ENCODE data around the gene HSPB7.

The HSPB7 gene

DNA sequence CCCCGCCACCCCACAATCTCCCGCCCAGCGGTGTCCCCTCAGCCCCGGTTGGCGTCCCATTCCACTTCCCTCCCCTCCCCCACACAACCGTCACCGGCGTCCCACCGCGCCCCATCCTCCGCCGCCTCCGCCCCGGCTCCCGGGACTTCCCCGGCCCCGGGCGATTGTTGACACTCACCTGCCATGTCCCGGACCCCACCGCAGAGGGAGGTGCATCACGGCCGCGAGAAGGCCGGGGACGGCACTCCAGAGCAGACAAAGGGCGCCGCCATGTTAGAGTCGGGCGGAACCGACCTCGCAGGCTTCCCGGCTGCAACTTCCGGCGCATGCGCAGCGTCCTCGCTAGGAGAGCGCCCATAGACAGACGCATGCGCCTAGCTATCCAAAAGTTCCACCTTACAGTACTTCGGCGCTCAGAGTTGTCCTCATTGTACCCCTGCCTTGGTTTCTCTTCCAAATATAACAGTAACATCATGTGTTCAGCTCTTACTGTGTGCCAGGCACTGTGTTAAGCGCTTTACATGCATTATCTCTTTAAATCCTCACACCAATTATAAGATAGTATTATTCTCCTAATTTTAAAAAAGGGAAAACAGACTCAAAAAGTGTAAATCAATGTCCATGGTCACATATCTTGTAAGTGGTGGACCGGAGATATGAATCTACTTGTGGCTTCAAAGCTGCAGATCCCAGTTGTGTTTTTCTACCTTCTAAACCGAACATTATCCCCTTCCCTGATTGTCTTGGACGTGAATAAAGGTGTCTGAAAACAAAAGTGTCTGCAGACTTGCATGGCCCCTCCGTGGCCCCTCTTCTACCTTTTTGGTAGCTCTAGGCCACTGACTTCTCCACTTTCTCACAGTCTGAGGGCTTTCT lies 41.8 kb downstream of the HSPB7 start, which contains the start of gene ZBTB17:
ZBTB17 (minus strand) TSS at position 297 of the 876 bp plus-strand sequence. CDS start 27,606 bp downstream, outside the sequence.
- TF ChIP-seq, protein P1, sequence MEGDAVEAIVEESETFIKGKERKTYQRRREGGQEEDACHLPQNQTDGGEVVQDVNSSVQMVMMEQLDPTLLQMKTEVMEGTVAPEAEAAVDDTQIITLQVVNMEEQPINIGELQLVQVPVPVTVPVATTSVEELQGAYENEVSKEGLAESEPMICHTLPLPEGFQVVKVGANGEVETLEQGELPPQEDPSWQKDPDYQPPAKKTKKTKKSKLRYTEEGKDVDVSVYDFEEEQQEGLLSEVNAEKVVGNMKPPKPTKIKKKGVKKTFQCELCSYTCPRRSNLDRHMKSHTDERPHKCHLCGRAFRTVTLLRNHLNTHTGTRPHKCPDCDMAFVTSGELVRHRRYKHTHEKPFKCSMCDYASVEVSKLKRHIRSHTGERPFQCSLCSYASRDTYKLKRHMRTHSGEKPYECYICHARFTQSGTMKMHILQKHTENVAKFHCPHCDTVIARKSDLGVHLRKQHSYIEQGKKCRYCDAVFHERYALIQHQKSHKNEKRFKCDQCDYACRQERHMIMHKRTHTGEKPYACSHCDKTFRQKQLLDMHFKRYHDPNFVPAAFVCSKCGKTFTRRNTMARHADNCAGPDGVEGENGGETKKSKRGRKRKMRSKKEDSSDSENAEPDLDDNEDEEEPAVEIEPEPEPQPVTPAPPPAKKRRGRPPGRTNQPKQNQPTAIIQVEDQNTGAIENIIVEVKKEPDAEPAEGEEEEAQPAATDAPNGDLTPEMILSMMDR (conservative IDR thresholded peaks at IDR 0.05; ENCODE audit: low read length): no peak
- peak within 1 kb of the TSS; percentile 75 for H3K4me3 ChIP-seq (ENCODE audit: low read length)
- DNase-seq (ENCODE audit: low read depth): peak; percentile 88

DNA sequence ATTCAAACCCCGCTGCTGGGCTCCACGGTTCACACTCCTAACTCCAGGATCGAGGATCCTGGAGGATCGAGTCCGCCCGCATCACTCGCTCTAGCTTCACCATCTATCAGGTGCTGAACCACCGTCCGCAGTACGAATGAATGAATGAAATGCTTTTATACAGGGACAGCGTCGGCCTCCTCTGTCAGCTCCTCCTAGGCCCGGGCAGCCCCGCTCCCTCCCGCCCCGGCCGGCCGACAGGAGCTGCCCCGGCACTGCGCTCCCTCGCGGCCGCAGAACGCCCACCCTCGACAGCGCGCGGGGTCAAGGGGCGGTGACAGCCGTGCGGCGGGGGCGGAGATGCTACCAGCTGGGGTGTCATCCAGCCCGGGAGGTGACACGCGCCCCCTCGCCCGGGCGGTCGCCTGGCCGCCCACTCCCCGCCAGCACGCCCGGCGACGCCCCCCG lies 42.5 kb downstream of the HSPB7 start:
- TF ChIP-seq, protein P1 (conservative IDR thresholded peaks at IDR 0.05; ENCODE audit: low read length): peak; percentile 2; the same call in 1 of the 2 replicates
- peak; percentile 48 for DNase-seq (ENCODE audit: low read depth)
- peak overlapping the region; percentile 75 for H3K4me3 ChIP-seq (ENCODE audit: low read length)

DNA sequence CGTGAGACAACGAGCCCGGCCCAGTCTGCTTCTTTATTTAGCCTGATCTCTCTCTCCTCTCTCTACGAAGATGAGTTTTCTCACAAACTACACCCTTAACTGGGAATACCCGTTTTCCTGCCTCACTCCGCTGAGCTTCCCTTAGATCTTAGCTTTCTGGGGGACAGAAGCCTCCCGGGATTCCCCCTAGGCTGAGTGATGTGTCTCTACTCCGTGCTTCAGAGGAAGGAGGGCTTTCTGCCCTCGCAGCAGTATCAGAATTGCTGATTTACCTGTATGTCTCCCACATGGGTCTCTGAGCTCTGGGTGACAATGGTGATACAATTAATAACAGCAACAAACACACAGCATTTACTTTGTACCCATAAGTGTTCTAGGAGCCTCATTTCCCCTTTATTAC lies 43.0 kb downstream of the HSPB7 start:
- peak overlapping the region; percentile 75 for H3K4me3 ChIP-seq (ENCODE audit: low read length)
- TF ChIP-seq, protein P1 (conservative IDR thresholded peaks at IDR 0.05; ENCODE audit: low read length): no peak
- DNase-seq (ENCODE audit: low read depth): no peak

DNA sequence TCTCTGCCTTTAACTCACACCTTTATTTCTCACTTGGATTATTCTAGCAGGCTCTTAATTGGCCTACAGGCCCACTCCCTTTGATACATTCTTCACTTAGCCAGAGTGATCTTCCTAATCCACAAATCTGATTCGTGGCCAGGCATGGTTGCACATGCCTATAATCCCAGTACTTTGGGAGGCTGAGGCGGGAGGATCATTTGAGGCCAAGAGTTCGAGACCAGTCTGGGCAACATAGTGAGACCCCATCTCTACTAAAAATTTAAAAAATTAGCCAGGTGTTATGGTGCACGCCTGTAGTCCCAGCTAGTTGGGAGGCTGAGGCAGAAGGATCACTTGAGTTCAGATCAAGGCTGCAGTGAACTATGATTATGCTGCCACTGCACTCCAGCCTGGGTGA lies 44.1 kb downstream of the HSPB7 start:
- H3K4me3 ChIP-seq (ENCODE audit: low read length): no peak overlapping the region
- TF ChIP-seq, protein P1 (conservative IDR thresholded peaks at IDR 0.05; ENCODE audit: low read length): no peak
- no peak for DNase-seq (ENCODE audit: low read depth)

DNA sequence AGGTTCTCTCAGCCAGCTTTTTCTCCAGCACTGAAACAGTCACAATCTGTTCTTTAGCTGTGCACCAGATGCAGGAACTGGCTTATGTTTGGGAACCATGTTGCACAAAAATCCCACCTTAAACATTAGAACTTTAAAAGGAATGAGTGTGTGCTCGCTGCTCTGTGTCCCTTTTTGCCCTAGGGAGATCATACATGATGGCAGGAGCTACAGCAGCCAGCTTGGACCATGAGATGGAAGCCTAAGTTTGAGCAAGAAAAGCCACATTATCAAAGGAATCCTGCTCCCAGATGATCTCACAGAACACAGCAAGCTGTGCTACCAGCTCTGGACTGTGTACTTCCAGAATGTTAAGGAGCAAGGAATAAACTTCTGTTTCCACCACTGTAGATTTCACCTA lies 45.4 kb downstream of the HSPB7 start:
- TF ChIP-seq, protein P1 (conservative IDR thresholded peaks at IDR 0.05; ENCODE audit: low read length): no peak
- no peak for DNase-seq (ENCODE audit: low read depth)
- H3K4me3 ChIP-seq (ENCODE audit: low read length): no peak overlapping the region

DNA sequence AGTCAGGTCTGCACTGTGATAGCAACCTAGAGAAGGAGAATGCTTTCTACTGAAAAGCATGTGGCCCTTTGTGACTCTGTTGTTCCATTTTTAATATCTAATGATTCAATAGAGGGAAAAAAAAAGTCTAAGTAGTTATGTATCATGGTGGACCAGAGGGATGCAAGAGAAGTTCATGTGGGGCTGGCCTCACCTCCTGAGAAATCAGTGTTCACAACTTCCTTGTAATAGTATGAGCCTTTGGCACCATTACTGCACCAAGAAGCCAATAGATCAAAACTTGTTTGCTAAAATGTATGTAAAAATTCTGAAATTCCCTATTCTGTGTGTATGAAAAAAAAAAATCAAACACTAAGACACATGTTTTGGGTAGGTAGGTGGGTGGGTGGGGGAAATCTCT lies 46.9 kb downstream of the HSPB7 start:
- no peak for DNase-seq (ENCODE audit: low read depth)
- no peak overlapping the region for H3K4me3 ChIP-seq (ENCODE audit: low read length)
- TF ChIP-seq, protein P1 (conservative IDR thresholded peaks at IDR 0.05; ENCODE audit: low read length): no peak

All from AG10803 (cell line).